Astrocyte of the hippocampus (primary cell): ENCODE measurements around the gene GSTT2B.
"Not testable (repeated sequence)": the region's sequence is repeated elsewhere in the genome, so short reads cannot be mapped to it uniquely, and the experiment has no call there.

ENCODE experiments used
- DNase-seq: peaks from one replicate; pipeline ENCODE4 v3.0.0; 2011; ENCODE audit warnings: low read depth, low spot score

GSTT2B gene

DNA sequence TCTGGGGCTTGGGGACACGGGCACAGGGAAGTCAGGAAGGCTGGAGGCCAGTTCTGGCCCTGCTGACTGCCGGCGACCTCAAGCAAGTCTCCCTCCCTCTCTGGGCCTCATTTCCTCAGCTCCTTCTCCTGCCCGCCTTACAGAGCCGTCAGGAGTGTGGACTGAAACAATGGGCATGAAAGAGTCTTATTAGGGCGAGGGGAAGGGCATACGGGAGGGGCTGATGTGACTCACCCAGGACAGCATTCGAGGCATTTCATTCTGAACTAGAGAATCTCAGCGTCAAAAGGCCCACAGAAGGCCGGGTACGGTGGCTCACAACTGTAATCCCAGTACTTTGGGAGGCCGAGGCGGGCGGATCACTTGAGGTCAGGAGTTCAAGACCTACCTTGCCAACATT lies 20.8 kb downstream of the GSTT2B start:
- not testable (repeated sequence) for DNase-seq

DNA sequence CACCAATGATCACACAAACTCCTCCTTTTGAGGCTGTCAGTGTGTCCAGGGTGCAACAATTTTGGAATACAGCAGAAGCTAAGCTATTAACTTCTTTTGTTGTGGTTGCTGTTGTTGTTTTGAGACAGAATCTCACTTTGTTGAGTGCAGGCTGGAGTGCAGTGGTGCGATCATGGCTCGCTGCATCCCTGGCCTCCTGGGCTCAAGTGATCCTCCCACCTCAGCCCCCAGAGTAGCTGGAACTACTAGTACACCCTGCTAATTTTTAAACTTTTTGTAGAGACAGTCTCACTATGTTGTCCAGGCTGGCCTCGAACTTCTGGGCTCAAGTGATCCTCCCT lies 22.0 kb downstream of the GSTT2B start:
- DNase-seq, result no peak

DNA sequence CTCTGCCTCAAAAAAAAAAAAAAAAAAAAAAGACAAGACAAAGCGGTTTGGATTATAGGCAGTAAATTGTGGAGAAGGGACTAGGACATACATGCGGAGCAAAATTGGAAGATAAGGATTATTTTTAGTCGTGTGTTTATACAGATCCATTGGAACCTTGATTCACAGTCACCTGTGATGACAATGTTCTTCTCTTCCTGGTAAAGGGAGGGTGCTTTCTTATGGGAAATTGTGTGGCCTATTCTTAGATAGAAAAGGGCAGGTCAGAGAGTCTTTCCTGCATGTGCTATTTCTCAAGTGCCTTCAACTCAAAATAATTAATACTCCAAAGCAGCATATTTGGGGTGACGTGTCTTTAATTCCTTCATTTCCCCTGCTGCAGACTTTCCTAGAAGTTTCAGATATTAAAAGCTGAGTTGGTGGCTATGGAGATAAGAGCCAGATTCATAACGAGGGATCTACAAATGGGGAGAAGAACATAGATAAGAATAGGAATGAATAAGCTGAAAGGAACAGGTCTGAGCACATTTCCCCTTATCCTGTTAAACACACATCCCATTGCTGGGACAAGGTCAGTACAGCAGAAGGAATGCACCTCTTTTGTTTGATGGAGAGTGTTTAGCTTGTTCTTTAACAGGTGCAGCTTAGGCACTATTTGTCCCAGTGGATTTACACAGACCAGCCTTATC lies 22.5 kb downstream of the GSTT2B start:
- no peak for DNase-seq

DNA sequence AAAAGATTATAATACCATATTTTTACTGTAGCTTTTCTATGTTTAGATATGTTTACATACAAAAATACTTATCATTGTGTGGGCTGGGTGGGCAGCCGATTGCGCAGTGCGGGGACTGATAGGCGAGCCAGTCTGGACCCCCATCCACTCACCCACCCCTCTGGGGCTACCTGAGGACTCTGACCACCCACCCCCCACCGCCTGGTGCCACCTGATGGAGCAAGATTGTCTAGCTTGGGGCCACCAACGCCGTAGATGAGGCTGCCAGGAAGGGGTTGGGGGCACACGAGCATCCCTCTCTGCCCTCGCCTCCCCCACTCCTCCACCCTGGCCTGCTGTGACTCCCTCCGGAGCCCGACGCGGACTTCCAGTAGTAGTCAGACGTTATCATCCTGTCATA lies 34.4 kb downstream of the GSTT2B start:
- peak; percentile 0 for DNase-seq

DNA sequence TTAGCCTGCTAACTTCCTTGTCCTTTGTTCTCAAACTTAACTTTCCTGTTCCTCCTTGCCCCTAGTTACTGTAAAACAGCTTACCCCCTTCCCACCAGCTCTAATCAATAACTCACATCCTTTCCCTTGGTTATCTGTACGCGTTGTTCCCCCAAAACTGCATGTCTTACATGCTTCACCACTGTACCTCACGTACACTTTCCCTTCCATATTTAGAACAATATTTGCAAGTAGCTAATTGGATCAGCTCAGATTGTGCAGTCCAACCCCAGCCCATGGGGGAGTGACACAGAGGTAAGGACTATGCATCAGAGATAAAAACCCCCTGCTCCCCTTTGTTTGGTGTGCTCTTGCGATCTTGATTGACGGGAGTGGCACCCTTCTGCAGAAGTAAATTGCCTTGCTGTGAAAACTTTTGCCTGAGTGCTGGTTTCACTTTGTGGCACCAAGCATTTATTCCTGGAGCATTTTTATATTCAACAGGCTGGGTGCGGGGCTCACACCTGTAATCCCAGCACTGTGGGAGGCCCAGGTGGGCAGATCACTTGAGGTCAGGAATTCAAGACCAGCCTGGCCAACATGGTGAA lies 35.9 kb downstream of the GSTT2B start:
- DNase-seq, result peak; percentile 0

DNA sequence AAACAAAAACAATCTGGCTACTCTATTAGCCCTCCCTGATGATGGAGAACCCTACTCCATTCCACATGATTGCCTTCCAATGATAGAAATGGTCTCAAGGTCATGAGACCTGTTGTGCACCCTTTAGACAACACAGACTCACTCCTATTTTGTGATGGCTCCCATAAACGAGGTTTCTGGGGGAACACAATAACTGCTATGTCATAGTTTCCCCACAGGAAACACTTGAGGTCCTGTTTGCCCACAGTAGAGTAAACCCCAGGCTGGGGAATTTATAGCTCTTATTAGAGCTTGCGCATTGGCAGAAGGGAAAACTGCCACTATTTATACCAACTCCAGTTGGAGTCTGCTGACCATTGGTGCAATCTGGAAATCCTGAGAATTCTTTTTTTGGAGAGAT lies 38.1 kb downstream of the GSTT2B start:
- DNase-seq, result peak; percentile 0

DNA sequence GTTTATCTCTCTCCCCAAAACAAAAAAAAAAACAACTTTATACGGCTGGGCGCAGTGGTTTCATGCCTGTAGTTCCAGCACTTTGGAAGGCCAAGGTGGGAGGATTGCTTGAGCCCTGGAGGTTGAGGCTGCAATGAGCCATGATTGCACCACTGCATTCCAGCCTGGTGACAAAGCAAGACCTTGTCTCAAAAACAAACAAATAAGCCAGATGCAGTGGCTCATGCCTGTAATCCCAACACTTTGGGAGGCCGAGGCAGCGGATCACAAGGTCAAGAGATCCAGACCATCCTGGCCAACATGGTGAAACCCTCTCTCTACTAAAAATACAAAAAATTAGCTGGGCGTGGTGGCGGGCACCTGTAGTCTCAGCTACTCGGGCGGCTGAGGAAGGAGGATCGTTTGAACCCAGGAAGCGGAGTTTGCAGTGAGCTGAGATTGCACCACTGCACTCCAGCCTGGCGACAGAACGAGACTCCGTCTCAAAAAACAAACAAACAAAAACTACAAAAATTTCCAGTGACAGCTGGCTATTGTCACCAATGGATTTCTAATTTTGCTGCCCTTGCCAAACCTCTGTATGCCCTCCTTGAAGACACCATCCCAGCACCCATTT lies 39.3 kb downstream of the GSTT2B start:
- peak; percentile 5 for DNase-seq

DNA sequence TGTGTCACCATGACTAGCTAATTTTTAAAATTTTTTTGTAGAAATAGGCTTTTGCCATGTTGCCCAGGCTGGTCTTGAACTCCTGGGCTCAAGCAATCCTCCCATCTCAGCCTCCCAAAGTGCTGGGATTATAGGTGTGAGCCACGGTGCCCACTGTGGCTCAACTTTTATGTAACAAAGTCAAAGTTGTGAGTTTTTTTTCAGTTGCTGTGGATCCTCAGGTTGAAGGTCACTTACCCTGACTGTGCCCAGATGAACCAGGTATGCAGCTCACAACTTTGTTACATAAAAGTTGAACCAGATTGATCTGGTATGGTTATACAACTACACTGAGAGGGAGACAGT lies 40.8 kb downstream of the GSTT2B start:
- not testable (repeated sequence) for DNase-seq

DNA sequence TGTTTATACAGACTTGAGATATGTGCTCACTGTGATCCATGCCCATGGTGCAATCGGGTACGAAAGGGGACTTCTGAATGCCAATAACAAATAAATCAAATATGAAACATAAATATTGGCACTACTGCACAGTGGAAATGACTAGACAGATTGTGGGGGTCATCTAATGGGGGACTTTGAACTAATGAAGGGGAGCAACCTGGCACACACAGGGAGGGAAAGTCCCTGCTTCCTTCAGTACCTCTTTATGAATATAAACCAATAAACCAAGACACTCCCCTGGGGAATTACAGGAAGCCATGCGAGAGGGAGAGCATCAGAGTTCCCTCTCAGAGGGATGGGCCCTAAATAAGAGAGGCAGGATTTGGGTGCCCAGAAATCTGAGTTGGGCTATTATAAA lies 45.7 kb downstream of the GSTT2B start:
- DNase-seq, result no peak

DNA sequence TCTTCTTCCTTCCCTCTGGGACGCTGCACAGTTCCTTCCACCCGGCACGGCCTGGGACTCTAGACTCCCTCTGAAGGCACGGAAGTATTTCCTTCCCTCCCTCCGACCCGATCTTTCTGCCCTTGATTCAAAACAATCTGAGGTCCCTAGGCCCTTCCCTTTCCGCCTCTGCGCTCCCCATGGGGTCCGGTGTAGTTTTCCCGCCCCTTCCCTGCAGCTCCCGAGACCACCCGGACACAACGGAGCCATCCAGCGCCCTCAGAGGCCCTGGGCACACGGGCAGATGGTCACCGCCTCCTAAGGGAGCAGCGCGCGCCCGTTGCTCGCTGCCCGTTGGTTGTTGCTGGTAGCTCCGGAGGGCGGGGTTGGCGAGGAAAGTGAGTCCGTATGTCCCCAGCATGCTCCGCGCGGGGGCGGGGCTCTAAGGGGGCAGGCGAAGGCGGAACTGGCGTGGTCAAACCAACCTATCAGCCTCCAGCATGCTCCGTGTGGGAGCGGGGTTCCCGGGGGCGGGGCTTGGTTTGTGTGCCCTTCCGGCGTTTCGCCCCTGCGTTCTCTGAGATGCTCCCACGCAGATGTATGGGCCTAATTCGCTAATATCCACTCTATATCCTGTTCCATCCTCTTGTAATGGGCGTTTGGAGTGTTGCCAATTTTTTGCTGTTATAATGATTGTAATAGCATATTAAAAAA lies 47.2 kb downstream of the GSTT2B start:
- peak; percentile 100 for DNase-seq

DNA sequence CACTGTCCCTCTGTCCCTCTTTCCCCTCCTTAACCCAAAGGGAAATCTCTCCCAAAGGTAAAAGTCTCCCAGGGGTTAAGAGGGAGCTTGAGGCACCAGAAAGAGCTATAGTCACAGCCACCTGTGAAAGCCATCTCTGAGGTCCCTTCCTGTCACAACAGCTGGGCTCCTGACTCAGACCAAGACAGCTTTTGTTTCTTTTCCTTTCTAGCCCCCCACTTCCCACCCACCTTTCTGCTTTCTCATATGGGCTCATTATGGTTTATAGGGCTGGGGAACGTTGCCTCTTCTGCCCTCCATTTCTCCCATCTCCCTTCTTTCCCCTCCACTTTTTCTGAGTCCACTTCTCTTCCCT lies 47.7 kb downstream of the GSTT2B start:
- no peak for DNase-seq

DNA sequence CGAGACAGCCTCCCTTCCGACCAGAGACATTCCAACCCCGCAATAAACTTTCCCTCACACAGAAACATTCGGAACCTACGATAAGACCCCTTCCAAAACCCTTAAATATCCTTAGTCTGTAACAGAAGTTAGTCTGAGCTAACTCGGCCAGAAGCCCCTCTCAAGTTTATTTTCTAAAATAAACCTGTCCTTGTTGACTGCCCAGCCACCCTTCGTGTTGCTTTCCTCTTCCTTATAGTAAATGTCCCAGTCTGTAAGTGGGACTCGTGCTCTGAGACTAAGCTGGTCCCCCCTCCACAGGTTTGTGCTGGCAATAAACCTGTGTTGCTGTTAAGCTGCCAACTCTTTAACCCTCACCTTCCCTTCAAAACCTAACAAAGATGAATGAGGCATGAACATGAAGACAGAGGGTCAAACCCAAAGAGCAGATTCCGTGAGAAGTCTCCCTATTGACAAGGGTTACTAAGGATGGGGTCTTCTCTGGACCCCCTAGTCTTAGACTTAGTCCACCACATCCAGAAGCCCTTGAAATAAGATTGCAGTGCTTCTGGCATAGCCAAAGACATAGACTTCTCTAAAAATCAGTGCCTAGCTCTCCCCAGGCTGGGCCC lies 48.6 kb downstream of the GSTT2B start:
- no peak for DNase-seq

DNA sequence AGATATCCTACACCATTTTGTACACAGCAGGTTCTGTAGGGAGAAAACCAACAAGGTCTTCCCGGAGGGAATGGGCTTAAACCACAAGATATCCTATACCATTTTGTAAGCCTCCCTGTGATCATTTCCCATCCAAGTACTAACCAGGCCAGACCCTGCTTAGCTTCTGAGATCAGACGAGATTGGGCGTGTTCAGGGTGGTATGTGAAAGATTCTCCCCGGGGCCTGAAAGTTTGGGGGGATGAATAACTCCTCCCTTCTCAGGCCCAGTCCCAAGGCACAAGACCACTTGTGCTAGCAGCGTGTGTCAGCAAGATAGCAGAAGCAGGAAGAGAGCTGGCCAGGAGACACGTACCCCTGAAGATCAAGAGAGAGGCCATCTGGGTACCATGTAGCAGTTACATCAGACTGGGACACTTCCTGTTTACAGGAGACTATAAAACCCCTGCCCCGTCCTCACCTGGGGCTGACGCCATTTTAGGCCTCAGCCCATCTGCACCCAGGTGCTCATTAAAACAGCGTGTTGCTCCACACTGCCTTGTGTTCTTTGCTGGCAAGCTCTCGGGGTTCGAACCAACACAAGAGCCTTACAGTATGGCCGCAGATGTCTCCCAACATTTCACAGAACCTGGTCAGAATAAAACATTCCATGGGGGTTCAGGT lies 49.5 kb downstream of the GSTT2B start:
- DNase-seq, result no peak

DNA sequence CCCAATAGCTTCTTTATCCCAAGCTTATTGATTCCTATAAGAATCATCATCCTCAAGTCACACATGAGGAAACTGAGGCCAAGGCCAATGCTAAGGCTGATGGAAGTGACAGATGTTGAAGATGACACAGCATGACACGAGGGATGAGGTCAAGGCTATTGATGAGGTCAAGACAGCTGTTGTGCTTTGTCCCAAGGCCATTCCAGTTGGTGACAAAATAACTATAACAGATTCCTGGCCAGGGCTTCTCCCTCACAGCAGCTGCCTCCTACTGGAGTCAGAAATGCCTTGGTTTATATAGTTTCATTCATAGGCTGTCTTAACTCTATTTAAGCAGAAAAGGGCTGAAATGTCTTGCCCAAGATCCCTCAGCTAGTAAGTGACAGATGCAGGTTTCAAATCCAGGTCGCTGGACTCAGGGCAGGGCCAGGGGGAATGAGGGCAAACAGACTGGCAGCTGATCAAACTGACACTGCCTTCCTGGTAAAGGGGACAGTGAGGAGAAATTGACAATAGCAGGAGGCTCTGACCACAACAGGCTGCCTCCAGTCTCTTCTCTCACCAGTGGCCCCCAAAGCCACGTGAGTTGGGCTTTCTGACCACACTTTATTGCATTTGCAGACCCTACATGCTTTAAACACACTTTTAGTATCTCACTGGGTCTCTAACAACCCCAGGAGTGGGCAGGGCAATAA lies 50.4 kb downstream of the GSTT2B start:
- DNase-seq, result no peak

DNA sequence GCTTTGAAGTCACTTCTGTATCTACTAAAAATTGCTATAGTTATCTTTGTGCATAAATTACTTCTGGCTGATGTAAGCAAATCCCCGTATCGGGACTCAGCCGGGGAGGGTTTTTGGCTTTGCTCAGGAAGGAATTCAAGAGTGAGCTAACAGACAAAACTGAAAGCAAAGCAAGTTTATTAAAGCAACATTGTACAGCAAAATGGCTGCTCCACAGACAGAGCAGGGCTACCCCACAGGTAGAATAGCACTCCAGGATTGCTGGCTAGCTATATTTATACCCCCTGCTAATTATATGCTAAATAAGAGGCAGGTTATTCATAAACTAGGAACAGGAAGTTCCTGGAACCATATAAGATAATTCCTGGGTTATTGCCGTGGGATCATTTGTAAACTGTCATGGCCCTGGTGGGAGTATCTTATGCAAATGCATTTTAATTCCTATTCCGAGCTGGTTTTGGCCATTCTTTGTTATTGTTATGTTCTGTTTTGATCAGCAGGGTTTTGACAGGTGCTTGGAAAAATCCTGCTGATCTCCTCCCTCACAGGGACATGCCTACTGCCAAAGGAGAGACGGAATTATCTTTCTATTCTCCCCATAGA lies 51.6 kb downstream of the GSTT2B start:
- no peak for DNase-seq

DNA sequence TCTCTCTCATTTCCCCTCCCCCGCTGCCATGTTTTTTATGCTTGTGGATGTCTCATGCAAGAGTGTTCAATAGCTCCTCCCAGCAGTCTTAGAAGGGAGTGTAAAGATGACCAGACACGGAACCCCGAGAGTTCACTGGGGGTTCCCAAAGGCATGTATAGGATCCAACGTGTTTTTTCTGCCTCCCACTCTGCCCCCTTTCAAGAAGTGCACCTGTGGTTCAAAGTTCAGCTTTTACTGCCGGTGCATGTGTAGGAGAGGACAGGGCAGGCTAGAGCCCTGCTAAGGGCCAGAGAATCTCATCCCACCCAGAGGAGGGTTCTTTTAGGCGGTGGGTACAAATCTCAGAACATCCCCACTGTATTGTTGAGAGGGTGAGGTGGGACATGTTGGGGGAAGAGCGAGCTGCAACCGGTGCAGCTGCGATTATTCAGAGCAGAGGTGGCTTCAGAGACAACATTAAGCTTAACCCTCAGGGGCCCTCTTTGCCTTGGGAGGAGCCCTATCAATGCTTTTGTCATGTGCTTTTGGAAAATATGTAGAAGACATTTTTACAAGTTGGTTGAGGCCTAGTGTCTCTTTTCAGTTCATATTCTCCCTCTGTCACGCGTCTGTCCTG lies 52.3 kb downstream of the GSTT2B start:
- DNase-seq, result no peak

DNA sequence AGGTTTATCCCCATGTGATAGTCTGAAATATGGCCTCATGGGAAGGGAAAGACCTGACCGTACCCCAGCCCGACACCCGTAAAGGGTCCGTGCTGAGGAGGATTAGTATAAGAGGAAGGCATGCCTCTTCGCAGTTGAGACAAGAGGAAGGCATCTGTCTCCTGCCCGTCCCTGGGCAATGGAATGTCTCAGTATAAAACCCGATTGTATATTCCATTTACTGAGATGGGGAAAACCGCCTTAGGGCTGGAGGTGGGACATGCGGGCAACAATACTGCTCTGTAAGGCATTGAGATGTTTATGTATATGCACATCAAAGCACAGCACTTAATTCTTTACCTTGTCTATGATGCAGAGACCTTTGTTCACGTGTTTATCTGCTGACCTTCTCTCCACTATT lies 53.6 kb downstream of the GSTT2B start:
- not testable (repeated sequence) for DNase-seq
